Testis (tissue), 3 donors: Measurements from ENCODE around the gene ATG9A. TPM values are rescaled to one million over a fixed set of nuclear protein-coding genes. Genes with fewer than 3 reads are reported as not detected.
A peak's percentile ranks its signal among the peaks of the same experiment; 100 is the strongest.

Experiments used
- DNase-seq: peaks from one replicate; pipeline ENCODE4 v3.0.0-alpha.2; 2019
- H3K27ac ChIP-seq, 2 donors: fragments of 200-600 bp; sonication (generic); one replicate each; pipeline ENCODE4 v1.5.1; 2019
- H3K27me3 ChIP-seq: fragments of 200-600 bp; sonication (generic); one replicate; pipeline ENCODE4 v1.5.1; 2019
- H3K36me3 ChIP-seq: fragments of 200-600 bp; sonication (generic); one replicate; pipeline ENCODE4 v1.5.1; 2017; ENCODE audit warnings: low read depth; ENCODE audit errors: missing control alignments
- H3K4me1 ChIP-seq: fragments of 200-600 bp; sonication (generic); one replicate; pipeline ENCODE4 v1.5.1; 2019
- H3K4me3 ChIP-seq, 2 donors: fragments of 200-600 bp; sonication (generic); one replicate each; pipeline ENCODE4 v1.5.1; 2017 to 2019
- H3K9me3 ChIP-seq: fragments of 200-600 bp; sonication (generic); one replicate; pipeline ENCODE4 v1.5.1; 2017
- POLR2A ChIP-seq: fragments of 450-650 bp; IDR thresholded peaks from one replicate; pipeline ENCODE4 v1.6.1; 2017; ENCODE audit warnings: antibody characterized with exemption, mild to moderate bottlenecking, moderate library complexity
- WGBS, 2 donors: methylation state at CpG; one replicate each; pipeline ENCODE4 v1.1.5; 2018; 5-methylcytosine and 5-hydroxymethylcytosine counted together
- intact Hi-C: fragments of 100-400 bp; cut with DNase I; formaldehyde crosslinking; loops from one replicate; pipeline ENCODE4 v1.15.1; 2023; ENCODE audit warnings: low total_unique reads
- polyA plus RNA-seq: library from polyadenylated mRNA; stranded (reverse); fragments of 350-450 nt; fragmentation: Illumina TruSeq; extraction: RNeasy Lipid Tissue Mini Kit (QIAGEN cat#74804); gene quantifications from one replicate; pipeline ENCODE4 v1.2.3, GENCODE V29; 2014; ENCODE audit warnings: low read depth, low replicate concordance; ENCODE audit not compliant: insufficient read depth
- total RNA-seq, 2 donors: library from RNA; depleted of rRNA; stranded (reverse); fragments of >200 nt; gene quantifications; one replicate each; pipeline ENCODE4 v1.2.3, GENCODE V29; 2016
- TF ChIP-seq, protein P1 (sequence below), 3 experiments: fragments of 450-650 bp in 2 of 3; fragments of 200-600 bp in 1 of 3; sonication (generic) in 1 of 3; IDR thresholded peaks; one replicate each; pipeline ENCODE4 v1.5.1; 2016 to 2019; ENCODE audit warnings: antibody characterized with exemption in 3 of 3, mild to moderate bottlenecking in 2 of 3, moderate library complexity in 1 of 3

ATG9A gene
- total and polyA plus RNA-seq, 3 donors from 2014 or later: 115 to 207 (median 125) TPM

DNA sequence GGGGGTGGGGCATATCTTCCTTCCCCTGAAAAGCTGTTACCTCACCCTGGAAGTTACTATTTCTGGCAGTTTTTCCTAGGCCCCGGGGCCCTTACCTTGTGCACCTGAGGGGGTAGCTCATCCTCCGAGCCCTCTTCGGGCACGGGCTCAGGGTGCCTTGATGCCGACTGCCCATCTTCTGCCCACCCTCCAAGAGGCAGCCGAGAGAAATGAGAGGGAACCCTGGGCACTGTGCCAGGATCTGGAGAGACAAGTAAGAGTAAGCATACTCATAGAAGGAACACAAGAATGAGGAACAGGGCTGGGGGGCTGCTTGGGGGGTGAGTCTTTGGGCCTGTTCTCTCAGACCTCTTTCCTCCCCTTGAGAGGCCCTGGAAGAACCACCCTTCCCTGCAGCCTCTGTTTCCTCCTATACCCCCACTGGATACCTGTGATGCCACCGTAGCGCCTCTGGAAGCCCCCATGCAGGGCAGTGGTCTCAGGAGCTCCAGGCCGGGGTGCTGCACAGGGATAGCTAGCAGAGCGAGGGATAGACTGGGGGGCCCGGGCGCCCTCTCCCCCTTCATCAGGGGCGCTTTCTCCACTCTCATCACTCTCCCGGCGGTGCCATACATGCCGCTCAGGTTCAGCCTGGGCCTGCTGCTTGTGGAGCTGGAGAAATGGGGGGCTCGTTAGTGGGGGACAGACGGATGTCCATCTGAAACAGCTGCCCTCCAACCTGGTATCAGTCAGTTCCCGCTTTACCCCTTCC, 8.6 kb downstream of the ATG9A start:
- no peak for TF ChIP-seq POLR2A
- TF ChIP-seq, protein P1, sequence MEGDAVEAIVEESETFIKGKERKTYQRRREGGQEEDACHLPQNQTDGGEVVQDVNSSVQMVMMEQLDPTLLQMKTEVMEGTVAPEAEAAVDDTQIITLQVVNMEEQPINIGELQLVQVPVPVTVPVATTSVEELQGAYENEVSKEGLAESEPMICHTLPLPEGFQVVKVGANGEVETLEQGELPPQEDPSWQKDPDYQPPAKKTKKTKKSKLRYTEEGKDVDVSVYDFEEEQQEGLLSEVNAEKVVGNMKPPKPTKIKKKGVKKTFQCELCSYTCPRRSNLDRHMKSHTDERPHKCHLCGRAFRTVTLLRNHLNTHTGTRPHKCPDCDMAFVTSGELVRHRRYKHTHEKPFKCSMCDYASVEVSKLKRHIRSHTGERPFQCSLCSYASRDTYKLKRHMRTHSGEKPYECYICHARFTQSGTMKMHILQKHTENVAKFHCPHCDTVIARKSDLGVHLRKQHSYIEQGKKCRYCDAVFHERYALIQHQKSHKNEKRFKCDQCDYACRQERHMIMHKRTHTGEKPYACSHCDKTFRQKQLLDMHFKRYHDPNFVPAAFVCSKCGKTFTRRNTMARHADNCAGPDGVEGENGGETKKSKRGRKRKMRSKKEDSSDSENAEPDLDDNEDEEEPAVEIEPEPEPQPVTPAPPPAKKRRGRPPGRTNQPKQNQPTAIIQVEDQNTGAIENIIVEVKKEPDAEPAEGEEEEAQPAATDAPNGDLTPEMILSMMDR (IDR thresholded peaks at IDR 0.05): no peak

DNA sequence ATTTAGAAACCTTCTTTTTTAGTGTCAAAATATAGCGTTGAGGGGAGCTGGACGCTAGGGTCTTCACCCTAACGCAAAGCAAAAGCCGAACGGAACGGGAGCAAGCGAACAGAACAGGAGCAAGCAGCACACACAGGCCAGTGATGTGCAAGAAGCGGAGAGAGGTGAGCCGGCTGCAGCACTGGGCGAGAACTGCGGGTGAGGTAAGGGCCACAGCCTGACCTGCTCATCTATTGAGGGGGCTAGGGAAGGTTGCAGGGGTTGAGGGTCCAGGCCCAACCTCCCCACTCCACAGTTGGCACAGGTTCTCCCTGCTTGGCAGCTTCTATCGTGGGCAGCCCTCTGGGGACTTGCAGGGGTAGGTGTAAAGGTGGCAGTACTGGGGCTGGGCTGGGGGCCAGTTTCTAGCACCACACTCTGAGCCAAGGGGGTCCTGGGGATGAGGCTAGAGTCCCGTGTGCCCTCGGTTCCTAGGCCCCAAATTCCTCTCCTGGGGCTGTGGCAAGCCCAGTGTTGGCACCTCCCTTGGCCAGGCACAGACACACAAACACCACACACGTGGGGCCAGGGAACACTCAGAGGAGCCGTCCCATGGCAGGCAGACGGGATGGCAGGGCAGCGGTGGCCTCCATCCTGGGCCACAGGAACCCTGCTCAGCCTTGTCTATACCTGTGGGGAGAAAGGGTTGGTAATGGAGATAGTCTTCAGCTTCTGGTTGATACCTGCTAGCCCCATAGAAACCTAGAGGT, 9.5 kb downstream of the ATG9A start:
- WGBS, 2 donors: 71 to 83% methylated on average over 17 to 18 of the region's 18 CpGs
- H3K4me1 ChIP-seq: peaks cover 27% of the 10 kb centered on the region
- H3K27me3 ChIP-seq: no peaks in the 10 kb centered on the region
- no peaks in the 10 kb centered on the region for H3K36me3 ChIP-seq
- H3K9me3 ChIP-seq: no peaks in the 10 kb centered on the region
- H3K27ac ChIP-seq: no peak overlapping the region
- no peak overlapping the region for H3K4me3 ChIP-seq
- TF ChIP-seq, protein P1 (IDR thresholded peaks at IDR 0.05): no peak
- TF ChIP-seq POLR2A: no peak
- intact Hi-C loops: no loop called here
- no peak for DNase-seq

More for the DNA sequence above, 8.6 kb downstream of the ATG9A start:
- intact Hi-C loops: no loop called here
- Histone ChIP-seq H3K4me1 (peaks cover 27% of the 10 kb centered on the region), H3K9me3 (no peaks in the 10 kb centered on the region), H3K36me3 (no peaks in the 10 kb centered on the region), H3K27me3 (no peaks in the 10 kb centered on the region), H3K27ac (no peak overlapping the region), H3K4me3 (no peak overlapping the region)
- 91 to 92% methylated on average over 12 to 19 of the region's 19 CpGs for WGBS, 2 donors
- DNase-seq: no peak

DNA sequence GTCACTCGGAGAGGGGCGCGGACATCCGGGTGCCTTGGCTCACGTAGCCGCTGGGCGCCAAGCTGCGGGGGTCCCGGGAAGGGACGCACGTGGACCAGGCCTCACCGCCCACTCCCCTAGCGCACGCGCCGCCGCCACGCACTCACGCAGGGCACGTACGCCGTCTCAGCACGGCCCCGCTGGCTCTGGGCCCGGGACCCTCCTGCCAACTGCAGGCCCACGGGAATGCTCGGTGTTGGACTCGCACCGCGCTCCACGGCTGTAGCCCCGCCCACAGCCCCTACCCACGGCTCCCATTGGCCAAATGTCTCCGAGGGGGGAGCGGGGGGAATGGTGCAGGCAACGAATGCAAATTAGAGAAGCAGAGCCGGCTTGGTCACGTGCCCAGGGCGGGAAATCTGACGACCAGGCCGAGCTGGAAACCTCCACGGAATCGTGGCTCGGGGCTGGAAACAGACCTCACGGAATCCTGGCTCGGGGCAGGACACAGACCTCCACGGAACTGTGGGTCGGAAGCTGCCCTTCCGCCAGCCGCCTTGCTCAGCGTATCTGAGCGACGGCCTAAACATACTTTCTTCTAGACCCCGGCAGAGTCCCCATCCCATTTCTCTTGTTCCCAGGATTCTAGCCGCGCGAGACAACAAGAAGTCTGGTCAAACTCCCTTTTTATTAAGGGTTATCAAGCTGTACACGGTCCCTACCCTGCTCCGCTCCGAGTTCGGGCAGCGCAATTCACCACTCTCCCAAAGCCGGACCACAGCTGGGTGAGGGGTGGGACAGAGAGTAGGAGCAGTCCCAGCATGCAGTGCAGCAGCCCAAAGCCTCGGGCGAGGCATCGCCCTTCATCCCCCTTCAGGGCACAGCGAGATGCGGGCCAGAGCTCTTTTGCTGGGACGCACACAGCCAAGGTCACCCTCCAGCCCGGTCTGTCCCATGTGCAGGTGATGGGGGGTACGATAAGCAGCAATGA, 10.4 kb downstream of the ATG9A start, which contains the start of gene ABCB6:
TSS of gene ABCB6 (minus strand) at position 227 of the 970 bp plus-strand sequence. CDS start 285 bp downstream, outside the sequence.
- peak within 1 kb of the TSS; percentile 59 to 71 for H3K4me3 ChIP-seq
- TF ChIP-seq, protein P1 (IDR thresholded peaks at IDR 0.05): peak in 1 of 3 experiments; percentile 7
- TF ChIP-seq POLR2A: peak; percentile 23
- peak within 1 kb of the TSS; percentile 75 to 93 for H3K27ac ChIP-seq
- DNase-seq: peak; percentile 98
- peaks cover 27% of the 10 kb centered on the region for H3K4me1 ChIP-seq
- H3K36me3 ChIP-seq: no peaks in the 10 kb centered on the region
- 7 to 8% methylated on average over 32 to 71 of the region's 71 CpGs for WGBS, 2 donors
- no peaks in the 10 kb centered on the region for H3K27me3 ChIP-seq
- no peaks in the 10 kb centered on the region for H3K9me3 ChIP-seq
- intact Hi-C loops: no loop called here

DNA sequence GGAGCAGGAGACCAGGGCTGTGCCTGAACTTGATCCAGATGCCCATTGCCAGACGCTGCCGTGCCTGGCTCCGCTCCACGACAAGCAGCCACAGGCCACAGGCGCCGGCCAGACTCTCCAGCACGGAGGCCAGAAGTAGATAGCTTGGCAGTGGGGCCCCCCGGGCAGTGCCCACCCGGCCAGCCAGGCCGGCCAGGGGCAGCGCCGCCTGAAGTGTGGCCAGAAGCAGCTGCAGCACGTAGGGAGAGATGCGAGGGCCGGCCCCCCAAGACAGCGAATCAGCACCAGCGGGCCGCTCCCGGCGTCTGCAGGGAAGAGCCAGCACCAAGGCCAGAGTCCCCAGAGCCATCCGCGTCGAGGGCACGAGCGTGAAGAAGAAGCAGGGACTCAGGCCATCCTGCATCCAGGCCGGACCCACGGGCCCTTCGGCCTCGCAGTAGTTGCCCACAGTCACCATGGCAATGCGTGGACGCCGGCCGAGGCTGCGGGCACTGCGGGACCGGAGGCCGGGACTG, 11.2 kb downstream of the ATG9A start:
- Histone ChIP-seq H3K36me3 (no peaks in the 10 kb centered on the region), H3K4me1 (peaks cover 27% of the 10 kb centered on the region)
- 1% methylated on average over 37 of the region's 37 CpGs; no CpG with 5 or more reads in 1 of the 2 donors for WGBS, 2 donors

More for the DNA sequence above, 11.2 kb downstream of the ATG9A start:
- H3K9me3 ChIP-seq: no peaks in the 10 kb centered on the region
- H3K4me3 ChIP-seq: peak overlapping the region; percentile 59 to 71
- H3K27me3 ChIP-seq: no peaks in the 10 kb centered on the region
- peak overlapping the region; percentile 75 to 93 for H3K27ac ChIP-seq
- peak; percentile 75 for DNase-seq
- TF ChIP-seq, protein P1 (IDR thresholded peaks at IDR 0.05): no peak
- TF ChIP-seq POLR2A: no peak
- intact Hi-C loops: no loop called here
